Limb (tissue), 2 donors: ENCODE results near the gene TRIM50.
"Not testable (repeated sequence)": the region's sequence is repeated elsewhere in the genome, so short reads cannot be mapped to it uniquely, and the experiment has no call there.

Experiments
- DNase-seq, 2 donors: peaks; one replicate each; pipeline ENCODE4 v3.0.0-alpha.2; 2016; ENCODE audit errors: extremely low spot score in 2 of 2

TRIM50 gene

DNA sequence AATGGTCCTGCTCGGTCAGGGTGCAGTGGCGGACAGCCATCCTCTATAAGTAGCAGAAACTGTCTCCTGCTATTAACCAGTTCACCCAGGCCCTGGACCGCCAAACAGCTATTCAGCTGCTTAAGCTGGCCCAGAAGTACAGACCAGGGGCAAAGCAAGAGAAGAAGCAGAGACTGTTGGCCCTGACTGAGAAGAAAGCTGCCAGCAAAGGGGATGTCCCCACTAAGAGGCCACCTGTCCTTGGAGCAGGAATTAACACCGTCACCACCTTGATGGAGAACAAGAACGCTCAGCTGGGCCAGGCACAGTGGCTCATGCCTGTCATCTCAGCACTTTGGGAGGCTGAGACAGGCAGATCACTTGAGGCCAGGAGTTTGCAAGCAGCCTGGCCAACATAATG is 13.6 kb downstream of the TRIM50 start:
- DNase-seq, result no peak

DNA sequence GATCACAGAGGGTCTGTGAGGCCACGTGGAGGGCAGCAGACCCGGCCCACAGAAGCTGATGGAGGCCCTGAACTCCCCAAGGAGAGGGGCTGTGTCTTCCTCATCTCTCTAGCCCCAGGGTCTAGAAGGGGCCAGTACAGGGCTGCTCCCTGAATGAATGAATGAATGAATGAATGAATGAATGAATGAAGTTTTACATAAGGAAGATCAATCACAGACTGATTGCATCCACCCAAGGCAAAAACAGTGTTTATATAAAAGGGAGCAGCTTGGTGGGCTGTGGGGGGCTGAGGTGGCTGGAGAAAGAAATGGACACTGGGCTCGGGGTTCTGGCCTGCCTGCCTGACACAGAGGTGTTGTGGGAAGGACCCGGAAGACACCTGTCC is 14.4 kb downstream of the TRIM50 start:
- no peak for DNase-seq

DNA sequence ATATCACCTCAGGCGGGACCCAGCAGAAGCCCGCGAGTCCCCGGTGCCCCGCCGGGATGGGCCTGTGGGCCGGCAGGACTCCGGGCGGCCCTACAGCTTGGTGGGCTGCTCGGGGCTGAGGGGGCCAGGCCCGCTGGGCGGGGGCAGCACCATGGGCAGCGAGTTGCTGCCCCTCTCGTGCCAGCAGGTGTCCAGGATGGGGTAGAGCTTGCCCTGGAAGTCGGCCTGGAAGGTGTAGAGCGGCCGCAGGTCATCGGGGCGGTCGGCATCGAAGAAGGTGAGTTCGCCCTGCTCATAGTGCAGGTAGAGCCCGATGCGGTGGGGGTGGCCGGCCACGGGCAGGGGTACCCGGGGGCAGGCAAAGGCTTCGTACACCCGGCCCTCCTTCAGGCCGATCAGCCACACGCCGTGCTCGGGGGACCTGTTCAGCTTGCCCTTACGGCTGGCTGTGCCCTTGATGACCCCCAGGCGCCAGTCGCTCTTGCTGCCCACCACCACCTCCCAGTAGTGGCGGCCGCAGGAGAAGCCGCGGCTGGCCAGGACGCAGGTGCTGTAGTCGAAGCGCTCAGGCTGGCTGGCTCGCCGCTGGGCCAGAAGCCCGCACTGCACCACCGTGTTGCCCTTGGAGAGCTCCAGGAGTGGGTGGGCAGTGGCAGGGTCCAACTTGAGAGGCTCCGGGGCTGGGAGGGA is 14.9 kb downstream of the TRIM50 start:
- no peak for DNase-seq

DNA sequence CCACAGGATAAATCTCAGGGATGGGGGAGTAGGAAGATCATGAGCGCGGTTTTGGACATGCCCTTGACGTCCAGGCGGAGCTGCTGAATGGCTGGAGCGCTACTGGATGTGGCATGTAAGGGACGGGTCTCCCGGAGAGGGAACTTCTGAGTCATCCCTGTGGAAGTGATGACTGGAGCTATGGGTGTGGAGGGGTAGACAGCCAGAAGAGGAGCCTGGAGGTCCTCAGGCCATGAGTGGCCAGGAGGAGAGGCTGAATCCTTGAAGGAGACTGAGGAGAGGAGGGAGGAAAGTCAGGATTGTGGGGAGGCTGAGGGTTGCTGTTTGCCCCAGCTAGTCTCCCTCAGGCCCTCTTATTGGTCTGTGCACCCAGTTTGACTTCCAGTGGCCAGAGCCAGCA is 16.5 kb downstream of the TRIM50 start:
- not testable (repeated sequence) for DNase-seq

DNA sequence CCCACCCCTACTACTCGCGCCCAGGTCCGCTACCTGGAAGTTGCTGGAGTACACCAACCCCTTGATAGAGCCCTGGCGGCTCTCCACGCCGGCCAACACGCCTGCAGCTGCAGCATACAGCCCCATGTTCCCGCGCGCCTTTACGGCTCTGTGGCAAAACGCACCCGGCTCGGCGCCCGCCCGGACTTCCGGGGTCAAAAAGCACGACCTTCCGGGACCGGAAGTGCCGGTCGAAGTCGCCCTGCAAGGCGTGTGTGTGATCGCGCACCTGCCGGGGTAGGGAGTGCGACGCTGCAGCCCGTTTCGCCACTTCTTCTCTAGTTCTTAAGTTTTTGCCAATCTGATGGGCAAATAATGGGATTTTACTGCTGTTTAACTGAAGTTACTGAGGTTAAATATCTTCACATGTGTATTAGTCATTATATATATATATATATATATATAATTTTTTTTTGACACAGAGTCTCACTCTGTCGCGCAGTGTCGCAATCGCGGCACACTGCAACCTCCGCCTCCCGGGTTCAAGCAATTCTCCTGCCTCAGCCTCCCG is 19.1 kb downstream of the TRIM50 start, which contains the start of gene NSUN5:
Gene NSUN5, minus strand, starts transcription at position 162 of the 550 bp plus-strand sequence. Its CDS starts 36 bp downstream, at position 126.
- peak; percentile 68 to 85 for DNase-seq

DNA sequence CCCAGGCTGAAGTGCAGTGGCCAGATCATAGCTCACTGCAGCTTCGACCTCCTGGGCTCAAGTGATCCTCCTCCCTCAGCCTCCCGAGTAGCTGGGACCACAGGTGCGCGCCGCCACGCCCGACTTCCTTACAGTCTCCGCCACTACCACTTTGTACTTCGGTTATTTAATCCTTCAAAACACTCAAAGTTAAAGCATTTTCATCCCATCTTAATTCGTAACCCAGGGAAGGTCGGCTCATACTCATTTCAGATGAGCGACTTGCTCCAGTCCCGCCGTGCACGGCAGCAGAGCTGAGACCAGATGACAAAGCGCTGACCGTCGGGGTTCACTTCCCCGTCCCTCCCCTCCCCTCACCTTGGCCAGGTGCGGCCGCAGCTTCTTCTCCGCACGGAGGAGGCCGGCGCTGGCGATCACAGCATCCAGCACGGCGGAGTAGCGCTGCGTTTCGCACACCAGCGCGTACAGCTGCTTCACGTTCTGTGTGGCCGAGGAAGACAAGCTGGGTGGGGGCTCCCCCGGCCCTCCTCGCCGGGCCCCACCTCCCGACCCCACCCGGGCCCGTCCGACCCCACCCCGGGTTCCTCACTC is 19.7 kb downstream of the TRIM50 start:
- DNase-seq, result no peak

DNA sequence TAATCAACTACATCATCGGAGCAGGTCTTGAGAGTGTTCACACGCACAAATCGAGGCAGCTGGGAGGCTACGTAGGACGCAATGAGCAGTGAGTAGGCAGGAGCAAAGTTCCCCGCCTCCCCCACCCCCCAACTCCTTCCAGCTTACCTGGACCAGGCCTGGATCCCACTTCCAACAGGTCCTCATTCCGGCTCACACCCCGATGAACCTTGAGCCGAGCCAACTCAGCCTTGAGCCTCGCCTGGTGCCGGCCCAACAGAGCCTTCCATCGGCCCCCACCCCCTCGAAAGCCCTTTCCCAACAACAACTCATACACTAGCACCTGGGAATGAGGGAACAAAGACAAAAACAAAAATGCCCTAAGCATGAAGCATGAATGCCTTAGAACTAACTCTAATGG is 20.4 kb downstream of the TRIM50 start:
- no peak for DNase-seq

DNA sequence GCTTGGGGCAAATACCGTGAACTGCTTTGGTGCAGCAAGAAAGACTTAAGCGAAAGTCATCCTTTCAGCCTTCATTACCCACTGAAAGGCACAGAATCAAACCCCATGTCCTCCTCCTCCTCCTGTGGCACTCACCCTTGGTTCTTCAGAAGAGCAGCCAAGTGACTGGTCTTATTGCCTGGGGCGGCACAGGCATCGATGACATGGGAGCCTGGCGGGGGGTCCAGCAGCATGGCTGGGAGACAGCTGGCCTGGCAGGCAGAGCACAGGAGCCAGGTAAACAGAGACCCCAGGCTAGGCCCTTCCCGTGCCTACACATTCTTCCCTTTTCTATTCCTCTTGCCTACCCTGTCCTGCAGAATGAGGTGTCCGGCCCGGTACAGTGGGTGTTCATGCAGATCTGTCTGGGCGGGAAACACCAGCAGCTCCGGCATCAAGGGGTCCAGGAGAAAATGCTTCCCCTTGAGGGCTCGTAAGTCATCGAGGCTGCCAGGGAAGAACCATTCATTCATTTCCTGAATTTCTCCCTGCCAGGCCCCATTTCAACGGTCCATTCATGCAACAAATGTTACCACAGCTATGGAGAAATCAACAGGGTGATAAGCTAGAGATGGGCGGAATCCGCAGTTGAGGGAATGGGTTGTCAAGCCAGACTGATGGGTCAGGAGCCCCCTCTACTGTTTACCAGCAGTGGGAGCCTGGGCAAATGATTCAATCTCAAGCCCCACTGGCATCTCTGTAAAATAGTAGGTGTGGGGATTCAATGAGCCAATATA is 23.1 kb downstream of the TRIM50 start:
- not testable (repeated sequence) for DNase-seq

DNA sequence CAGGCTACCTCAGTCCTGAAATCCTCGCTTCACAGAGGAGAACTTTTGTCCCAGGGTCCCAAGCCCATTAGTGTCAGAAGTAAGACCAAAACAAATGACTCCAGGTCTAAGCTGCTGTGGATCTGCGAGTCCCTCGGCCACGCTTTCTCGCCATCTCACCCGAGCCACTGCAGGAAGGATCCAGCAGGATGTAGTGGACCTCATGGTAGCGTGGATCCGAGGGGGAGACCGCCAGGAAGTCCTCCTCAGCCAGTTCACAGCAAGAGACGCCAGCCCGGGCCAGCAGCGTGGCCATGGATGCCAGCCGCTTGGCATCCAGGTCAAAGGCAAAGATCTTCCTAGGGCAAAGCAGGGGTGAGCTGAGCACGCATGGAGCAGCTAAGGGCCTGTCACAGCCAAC is 23.8 kb downstream of the TRIM50 start:
- no peak for DNase-seq

DNA sequence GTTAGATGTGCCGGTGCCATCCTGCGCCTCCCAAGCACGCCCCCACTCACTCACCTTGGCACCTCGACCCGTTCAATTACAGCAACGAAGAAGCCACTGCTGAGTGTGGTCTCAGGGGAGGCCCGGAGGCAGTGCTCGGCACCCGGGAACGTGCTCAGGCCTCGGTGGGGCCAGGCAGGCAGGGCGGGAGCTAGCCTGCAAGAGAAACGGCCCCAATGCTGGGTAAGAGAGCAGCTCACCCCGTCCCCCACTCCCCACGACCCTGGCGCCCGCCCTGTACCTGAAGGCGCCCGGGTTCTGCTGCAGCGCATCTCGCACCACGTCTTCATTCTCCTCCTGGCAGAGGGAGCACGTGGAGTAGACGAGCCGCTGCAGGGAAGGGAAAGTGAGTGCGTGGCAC is 24.3 kb downstream of the TRIM50 start:
- DNase-seq, result no peak

DNA sequence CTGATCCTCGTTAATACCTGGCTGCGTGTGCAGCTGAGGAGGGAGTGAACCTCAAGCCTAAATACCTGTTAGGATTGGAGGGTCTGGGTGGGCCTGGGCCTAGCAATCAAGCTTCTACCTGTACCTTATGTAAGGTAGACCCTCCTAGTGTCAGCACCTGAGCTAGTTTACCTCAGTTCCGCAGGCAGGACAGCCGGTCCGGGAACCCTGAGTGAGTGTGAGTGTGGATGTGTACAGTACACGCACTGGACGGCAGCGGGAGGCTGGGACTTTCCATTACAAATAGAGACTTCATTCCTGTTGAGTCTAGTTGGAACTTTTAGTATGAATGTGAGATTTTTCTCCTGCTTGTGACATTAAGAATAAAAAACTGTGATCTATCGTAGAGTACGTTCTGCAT is 25.0 kb downstream of the TRIM50 start:
- not testable (repeated sequence) for DNase-seq

DNA sequence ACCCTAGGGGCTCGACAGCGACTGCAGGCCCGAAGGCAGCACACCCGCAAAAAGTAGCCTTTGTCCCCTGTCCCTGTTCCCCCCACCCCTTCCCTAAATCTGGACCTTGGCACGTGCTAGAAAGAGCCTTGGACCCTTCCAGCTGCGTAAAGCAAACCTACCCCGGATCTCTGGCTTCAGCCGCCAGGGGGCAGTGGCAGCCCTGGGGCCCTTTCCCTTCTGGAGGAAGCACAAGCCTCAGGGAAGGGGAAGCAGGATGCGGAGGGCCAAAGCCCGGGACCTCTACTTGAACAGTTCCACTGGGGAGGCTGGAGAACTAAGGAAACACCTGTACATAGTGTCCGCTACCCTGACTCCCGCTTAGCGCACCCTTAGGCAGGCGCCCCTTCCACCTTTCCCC is 26.8 kb downstream of the TRIM50 start:
- not testable (repeated sequence) for DNase-seq

DNA sequence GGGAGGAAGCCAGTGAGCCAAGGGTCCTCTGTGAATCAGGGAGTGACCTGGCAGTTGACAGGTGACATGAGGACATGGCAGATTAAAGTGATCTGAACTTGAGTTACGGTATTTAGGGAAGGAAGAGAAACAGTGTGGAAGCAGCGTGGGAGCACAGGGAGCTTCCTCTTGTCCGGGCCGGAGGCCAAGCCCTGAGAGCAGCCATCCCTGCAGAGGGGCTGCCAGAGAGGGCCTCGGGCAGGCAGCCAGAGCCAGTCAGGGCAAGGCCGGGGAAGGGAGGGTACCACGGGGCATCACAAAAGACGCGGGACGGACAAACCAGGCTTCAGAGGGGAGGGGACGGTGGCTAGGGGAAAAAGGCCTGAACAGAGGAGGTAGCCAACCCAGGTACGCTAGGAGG is 28.1 kb downstream of the TRIM50 start:
- DNase-seq, result not testable (repeated sequence)

DNA sequence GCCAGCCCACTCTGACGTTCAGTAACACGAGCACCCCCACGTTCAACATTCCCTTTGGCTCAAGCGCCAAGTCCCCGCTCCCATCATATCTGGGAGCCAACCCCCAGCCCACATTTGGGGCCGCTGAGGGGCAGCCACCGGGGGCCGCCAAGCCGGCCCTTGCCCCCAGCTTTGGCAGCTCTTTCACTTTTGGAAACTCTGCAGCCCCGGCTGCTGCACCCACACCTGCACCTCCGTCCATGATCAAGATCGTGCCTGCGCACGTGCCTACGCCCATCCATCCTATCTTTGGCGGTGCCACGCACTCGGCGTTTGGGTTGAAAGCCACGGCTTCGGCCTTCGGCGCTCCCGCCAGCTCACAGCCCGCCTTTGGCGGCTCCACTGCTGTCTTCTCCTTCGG is 30.2 kb downstream of the TRIM50 start:
- DNase-seq, result not testable (repeated sequence)

DNA sequence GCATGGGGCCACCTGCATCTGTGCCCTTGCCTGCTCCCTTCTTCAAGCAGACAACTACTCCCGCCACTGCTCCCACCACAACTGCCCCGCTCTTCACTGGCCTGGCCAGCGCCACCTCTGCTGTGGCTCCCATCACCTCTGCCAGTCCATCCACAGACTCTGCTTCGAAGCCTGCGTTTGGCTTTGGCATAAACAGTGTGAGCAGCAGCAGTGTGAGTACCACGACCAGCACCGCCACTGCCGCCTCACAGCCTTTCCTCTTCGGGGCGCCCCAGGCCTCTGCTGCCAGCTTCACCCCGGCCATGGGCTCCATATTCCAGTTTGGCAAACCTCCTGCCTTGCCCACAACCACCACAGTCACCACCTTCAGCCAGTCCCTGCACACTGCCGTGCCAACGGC is 30.6 kb downstream of the TRIM50 start:
- DNase-seq, result not testable (repeated sequence)

DNA sequence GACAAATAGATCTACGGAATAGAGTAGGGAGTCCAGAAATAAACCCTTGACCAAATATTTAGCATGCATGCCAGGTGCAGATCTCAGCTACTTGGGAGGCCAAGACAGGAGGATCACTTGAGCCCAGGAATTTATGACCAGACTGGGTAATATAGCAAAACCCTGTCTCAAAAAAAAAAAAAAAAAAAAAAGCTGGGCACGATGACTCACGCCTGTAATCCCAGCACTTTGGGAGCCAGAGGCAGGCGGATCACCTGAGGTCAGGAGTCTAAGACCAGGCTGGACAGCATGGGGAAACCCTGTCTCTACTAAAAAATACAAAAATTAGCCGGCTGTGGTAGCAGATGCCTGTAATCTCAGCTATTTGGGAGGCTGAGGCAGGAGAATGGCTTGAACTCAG is 50.7 kb downstream of the TRIM50 start:
- not testable (repeated sequence) for DNase-seq

DNA sequence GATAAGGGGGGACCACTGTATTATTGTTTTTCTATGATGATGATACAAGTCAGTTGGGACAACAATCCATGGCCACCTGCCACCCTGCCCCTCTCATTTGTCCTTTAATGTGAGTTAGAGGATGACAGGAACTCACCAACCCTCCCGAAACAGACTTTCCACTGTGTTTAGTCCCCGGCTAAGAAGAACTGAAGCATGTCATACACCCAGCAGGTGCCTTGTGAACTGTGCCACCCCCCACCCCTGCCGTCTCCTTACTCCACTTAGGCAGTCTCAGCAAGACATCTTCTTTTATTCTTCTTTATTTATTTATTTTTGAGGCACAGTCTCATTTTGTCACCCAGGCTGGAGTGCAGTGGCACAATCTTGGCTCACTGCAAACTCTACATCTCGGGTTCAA is 60.1 kb downstream of the TRIM50 start:
- not testable (repeated sequence) for DNase-seq

DNA sequence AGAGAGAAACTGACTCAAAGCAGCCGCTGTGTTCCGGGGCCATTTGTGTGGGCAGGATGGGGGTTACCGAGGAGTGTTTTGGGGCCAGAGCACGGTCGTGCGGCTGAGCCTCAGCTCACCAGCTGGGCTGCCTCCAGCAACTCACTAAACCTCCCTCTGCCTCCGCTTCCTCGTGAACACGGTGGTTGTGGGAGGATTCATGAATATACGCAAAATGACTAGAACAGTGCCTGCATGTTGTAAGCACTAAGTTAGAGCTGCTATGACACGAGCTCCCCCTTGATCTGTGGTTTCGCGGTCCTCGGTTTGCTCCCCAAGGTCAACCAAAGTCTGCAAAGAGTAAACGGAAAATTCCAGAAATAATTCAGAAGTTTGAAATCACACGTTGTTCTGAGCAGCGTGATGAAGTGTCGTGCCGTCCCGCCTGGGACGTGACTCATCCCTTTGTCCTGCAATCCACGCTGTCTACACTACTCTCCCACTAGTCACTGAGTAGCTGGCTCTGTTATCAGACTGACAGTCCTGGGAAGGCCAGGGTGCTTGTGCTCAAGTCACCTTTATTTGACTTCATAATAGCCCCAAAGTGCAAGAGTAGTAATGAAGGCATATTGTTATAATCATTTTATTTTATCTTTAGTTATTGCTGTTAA is 61.0 kb downstream of the TRIM50 start:
- not testable (repeated sequence) for DNase-seq
